Panc1 (cell line): ENCODE data around the gene DOK6. TPM values are rescaled to one million over a fixed set of nuclear protein-coding genes. Genes with fewer than 3 reads are reported as not detected.

Source experiments
- ATAC-seq: fragments of 200-7000 bp; cut with Tn5 transposase; 2 replicates; pipeline ENCODE4 v1.9.1; 2020; ENCODE audit warnings: mild to moderate bottlenecking, moderate library complexity
- BruUV-seq: library from RNA; stranded (reverse); fragments of 400-500 nt; replicated peaks from 2 replicates; lab custom pipeline; 2021; lab: Mats Ljungman, UMichigan
- CTCF ChIA-PET: fragments of 300-600 bp; sonication (Branson Sonifier 250); formaldehyde crosslinking; loops from one replicate; lab custom pipeline; 2022; ENCODE audit warnings: antibody characterized with exemption; lab: Charles Lee
- POLR2A ChIA-PET: fragments of 300-600 bp; sonication (Branson Sonifier 250); formaldehyde crosslinking; loops from one replicate; lab custom pipeline; 2022; ENCODE audit warnings: antibody characterized with exemption; lab: Charles Lee
- DNase-seq: peaks from one replicate; pipeline ENCODE4 v3.0.0-alpha.2; 2010; ENCODE audit warnings: low read depth, low spot score
- H3K27ac ChIP-seq: 2 replicates; pipeline ENCODE4 v1.5.1; 2011; ENCODE audit warnings: mild to moderate bottlenecking, low read length, inconsistent platforms
- H3K27me3 ChIP-seq: fragments of 200-500 bp; sonication (Bioruptor generic); 2 replicates; pipeline ENCODE4 v1.6.0; 2014; ENCODE audit warnings: low read length, inconsistent platforms; ENCODE audit not compliant: control insufficient read depth, insufficient read depth
- H3K36me3 ChIP-seq: fragments of 200-500 bp; sonication (Bioruptor generic); 2 replicates; pipeline ENCODE4 v1.5.1; 2014; ENCODE audit warnings: inconsistent platforms, mild to moderate bottlenecking, low read length, moderate library complexity; ENCODE audit not compliant: control insufficient read depth, insufficient read depth
- H3K4me1 ChIP-seq: 2 replicates; pipeline ENCODE4 v1.5.1; 2011; ENCODE audit warnings: inconsistent platforms, mild to moderate bottlenecking, low read length, moderate library complexity; ENCODE audit not compliant: control insufficient read depth, insufficient read depth
- H3K4me3 ChIP-seq, 2 experiments: 2 replicates each; pipeline ENCODE4 v1.5.1; 2011 to 2012; ENCODE audit warnings: low read depth in 2 of 2, low read length in 2 of 2, mild to moderate bottlenecking in 2 of 2, inconsistent platforms in 1 of 2, moderate library complexity in 1 of 2
- H3K9me3 ChIP-seq: fragments of 200-500 bp; sonication (Bioruptor generic); 2 replicates; pipeline ENCODE4 v1.5.1; 2014; ENCODE audit warnings: low read depth, mild to moderate bottlenecking, inconsistent platforms, low read length, moderate library complexity; ENCODE audit not compliant: control insufficient read depth, insufficient read depth
- CTCF ChIP-seq: fragments of 450-650 bp; IDR thresholded peaks from 2 replicates; pipeline ENCODE4 v1.5.1; 2017; ENCODE audit warnings: mild to moderate bottlenecking
- POLR2AphosphoS5 ChIP-seq: IDR thresholded peaks from 2 replicates; pipeline ENCODE4 v1.6.1; 2012; ENCODE audit warnings: mild to moderate bottlenecking, low read depth, low read length, moderate library complexity
- SIN3A ChIP-seq: IDR thresholded peaks from 2 replicates; pipeline ENCODE4 v1.6.1; 2012; ENCODE audit warnings: low read depth, mild to moderate bottlenecking, low read length, moderate library complexity, borderline replicate concordance; ENCODE audit not compliant: insufficient read depth
- TCF7L2 ChIP-seq: IDR thresholded peaks from 2 replicates; pipeline ENCODE4 v1.6.1; 2011; ENCODE audit warnings: mild to moderate bottlenecking, low read depth, low read length, inconsistent platforms
- in situ Hi-C: cut with HindIII; loops from 2 replicates; pipeline ENCODE4 v1.10.0; 2016; ENCODE audit warnings: low sequenced_read_pairs, low pct_unique_long_range_greater_than_20kb
- intact Hi-C: fragments of 100-400 bp; cut with micrococcal nuclease; formaldehyde crosslinking; loops from one replicate; pipeline ENCODE4 v1.10.0; 2022; ENCODE audit not compliant: unreplicated experiment
- total RNA-seq: library from RNA; stranded (reverse); gene quantifications from one replicate; pipeline ENCODE4 v1.2.1, GENCODE V29; 2021; ENCODE audit not compliant: unreplicated experiment
- TF ChIP-seq, protein P1 (sequence below), 2 experiments: IDR thresholded peaks; 2 replicates each; pipeline ENCODE4 v1.6.1; 2011 to 2012; ENCODE audit warnings: low read depth in 2 of 2, control low read depth in 1 of 2, low read length in 1 of 2, mild to moderate bottlenecking in 1 of 2, moderate library complexity in 1 of 2; ENCODE audit not compliant: insufficient read depth in 1 of 2

DOK6 gene
- total RNA-seq, 1 experiment from 2014 or later: not detected

- CTCF ChIA-PET: no interaction called here
- in situ Hi-C loops (no loop called here), intact Hi-C loops (no loop called here)
- TF ChIP-seq TCF7L2 (no peak), SIN3A (no peak), CTCF (no peak), POLR2AphosphoS5 (no peak)
- TF ChIP-seq, protein P1, sequence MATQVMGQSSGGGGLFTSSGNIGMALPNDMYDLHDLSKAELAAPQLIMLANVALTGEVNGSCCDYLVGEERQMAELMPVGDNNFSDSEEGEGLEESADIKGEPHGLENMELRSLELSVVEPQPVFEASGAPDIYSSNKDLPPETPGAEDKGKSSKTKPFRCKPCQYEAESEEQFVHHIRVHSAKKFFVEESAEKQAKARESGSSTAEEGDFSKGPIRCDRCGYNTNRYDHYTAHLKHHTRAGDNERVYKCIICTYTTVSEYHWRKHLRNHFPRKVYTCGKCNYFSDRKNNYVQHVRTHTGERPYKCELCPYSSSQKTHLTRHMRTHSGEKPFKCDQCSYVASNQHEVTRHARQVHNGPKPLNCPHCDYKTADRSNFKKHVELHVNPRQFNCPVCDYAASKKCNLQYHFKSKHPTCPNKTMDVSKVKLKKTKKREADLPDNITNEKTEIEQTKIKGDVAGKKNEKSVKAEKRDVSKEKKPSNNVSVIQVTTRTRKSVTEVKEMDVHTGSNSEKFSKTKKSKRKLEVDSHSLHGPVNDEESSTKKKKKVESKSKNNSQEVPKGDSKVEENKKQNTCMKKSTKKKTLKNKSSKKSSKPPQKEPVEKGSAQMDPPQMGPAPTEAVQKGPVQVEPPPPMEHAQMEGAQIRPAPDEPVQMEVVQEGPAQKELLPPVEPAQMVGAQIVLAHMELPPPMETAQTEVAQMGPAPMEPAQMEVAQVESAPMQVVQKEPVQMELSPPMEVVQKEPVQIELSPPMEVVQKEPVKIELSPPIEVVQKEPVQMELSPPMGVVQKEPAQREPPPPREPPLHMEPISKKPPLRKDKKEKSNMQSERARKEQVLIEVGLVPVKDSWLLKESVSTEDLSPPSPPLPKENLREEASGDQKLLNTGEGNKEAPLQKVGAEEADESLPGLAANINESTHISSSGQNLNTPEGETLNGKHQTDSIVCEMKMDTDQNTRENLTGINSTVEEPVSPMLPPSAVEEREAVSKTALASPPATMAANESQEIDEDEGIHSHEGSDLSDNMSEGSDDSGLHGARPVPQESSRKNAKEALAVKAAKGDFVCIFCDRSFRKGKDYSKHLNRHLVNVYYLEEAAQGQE (IDR thresholded peaks at IDR 0.05; ENCODE audit: insufficient read depth in 1 of 2, low read depth in 2 of 2, low read length in 1 of 2): no peak
- DNase-seq (no peak), ATAC-seq (no peak)
- H3K36me3 ChIP-seq: no peaks in the 10 kb centered on the region
- no peaks in the 10 kb centered on the region for H3K4me1 ChIP-seq
- H3K4me3 ChIP-seq: no peak overlapping the region
- H3K27ac ChIP-seq: no peak overlapping the region
- H3K27me3 ChIP-seq: no peaks in the 10 kb centered on the region
- H3K9me3 ChIP-seq: no peaks in the 10 kb centered on the region
- POLR2A ChIA-PET: no interaction called here
- no TSS peak for BruUV-seq
Observed at GRCh38 chr18:69872661-69873060, 472.0 kb downstream of the DOK6 start.

GRCh38 chr18:69874058-69874457 is 473.4 kb downstream of the DOK6 start:
- no peak overlapping the region for H3K4me3 ChIP-seq
- H3K4me1 ChIP-seq: no peaks in the 10 kb centered on the region
- intact Hi-C loops: no loop called here
- H3K27me3 ChIP-seq: no peaks in the 10 kb centered on the region
- CTCF ChIA-PET: no interaction called here
- ATAC-seq (no peak), DNase-seq (no peak)
- H3K9me3 ChIP-seq: no peaks in the 10 kb centered on the region
- in situ Hi-C loops: no loop called here
- POLR2A ChIA-PET: no interaction called here
- no peaks in the 10 kb centered on the region for H3K36me3 ChIP-seq
- TF ChIP-seq CTCF (no peak), TCF7L2 (no peak), POLR2AphosphoS5 (no peak), SIN3A (no peak)
- TF ChIP-seq, protein P1 (IDR thresholded peaks at IDR 0.05; ENCODE audit: insufficient read depth in 1 of 2, low read depth in 2 of 2, low read length in 1 of 2): no peak
- no TSS peak for BruUV-seq
- H3K27ac ChIP-seq: no peak overlapping the region
